NCI-H2171 (cell line): ENCODE results near the gene INPP5J.

ENCODE experiments used
- DNase-seq: peaks from one replicate; lab custom pipeline; 2025; lab: John Stamatoyannopoulos, UW

The INPP5J gene

GRCh38 chr22:31126128-31126868 is 3.5 kb downstream of the INPP5J start:
- no peak for DNase-seq

- DNase-seq, result no peak
These were observed 4.1 kb downstream of the INPP5J start for GRCh38 chr22:31126869-31127175.

GRCh38 chr22:31127181-31127772 is 4.5 kb downstream of the INPP5J start:
- no peak for DNase-seq

- no peak for DNase-seq
These were observed 5.4 kb downstream of the INPP5J start for GRCh38 chr22:31128156-31128555.

GRCh38 chr22:31130873-31131272 is 8.1 kb downstream of the INPP5J start:
- DNase-seq, result no peak

GRCh38 chr22:31133911-31134310 is 11.1 kb downstream of the INPP5J start:
- DNase-seq, result no peak

GRCh38 chr22:31134688-31135087 is 11.9 kb downstream of the INPP5J start:
- no peak for DNase-seq

- DNase-seq, result no peak
These were observed 12.9 kb downstream of the INPP5J start for GRCh38 chr22:31135706-31136105.

- DNase-seq, result no peak
These were observed 13.4 kb downstream of the INPP5J start for GRCh38 chr22:31136155-31136554.

- no peak for DNase-seq
These were observed 13.9 kb downstream of the INPP5J start for GRCh38 chr22:31136711-31137110.

GRCh38 chr22:31137721-31138120 is 15.0 kb downstream of the INPP5J start:
- DNase-seq, result no peak

- no peak for DNase-seq
These were observed 15.4 kb downstream of the INPP5J start for GRCh38 chr22:31138126-31138525.

- no peak for DNase-seq
These were observed 16.3 kb downstream of the INPP5J start for GRCh38 chr22:31139066-31139465.

GRCh38 chr22:31139866-31140716 is 17.3 kb downstream of the INPP5J start, which contains the start of gene PLA2G3:
Gene PLA2G3 (minus strand): TSS chr22:31140508. CDS start chr22:31140354, 154 bp downstream.
- peak; percentile 69 for DNase-seq

GRCh38 chr22:31140746-31141145 is 18.0 kb downstream of the INPP5J start:
- no peak for DNase-seq

GRCh38 chr22:31141551-31141950 is 18.8 kb downstream of the INPP5J start:
- DNase-seq, result no peak

- no peak for DNase-seq
These were observed 19.5 kb downstream of the INPP5J start for GRCh38 chr22:31142285-31142684.

GRCh38 chr22:31143038-31143437 is 20.3 kb downstream of the INPP5J start:
- DNase-seq, result no peak

- DNase-seq, result no peak
These were observed 20.8 kb downstream of the INPP5J start for GRCh38 chr22:31143537-31143936.

- DNase-seq, result no peak
These were observed 21.5 kb downstream of the INPP5J start for GRCh38 chr22:31144223-31144622.

- DNase-seq, result no peak
These were observed 25.7 kb downstream of the INPP5J start for GRCh38 chr22:31148488-31148887.

- DNase-seq, result peak; percentile 51
These were observed 26.3 kb downstream of the INPP5J start for GRCh38 chr22:31148953-31149627.
